Neural progenitor cell (in vitro differentiated cells): ENCODE data around the gene C2CD5.

Experiments used
- CTCF ChIP-seq: fragments of 200-600 bp; sonication (generic); IDR thresholded peaks from 2 replicates; pipeline ENCODE4 v1.5.1; 2017; ENCODE audit warnings: antibody characterized with exemption, mild to moderate bottlenecking
- EZH2 ChIP-seq: fragments of 200-600 bp; sonication (generic); IDR thresholded peaks from 2 replicates; pipeline ENCODE4 v1.6.1; 2017; ENCODE audit warnings: antibody characterized with exemption, mild to moderate bottlenecking, moderate library complexity

- TF ChIP-seq EZH2: no peak
- no peak for TF ChIP-seq CTCF
Measured at GRCh38 chr12:22535478-22535877, 8.9 kb downstream of the C2CD5 start.
